ENCODE data around the gene RTCA. TPM values are rescaled to one million over a fixed set of nuclear protein-coding genes. Genes with fewer than 3 reads are reported as not detected.

Gene RTCA
- total RNA-seq, 1 experiment from 2014 or later, result 60.4 TPM

GRCh38 chr1:100299521-100300222 lies 33.7 kb downstream of the RTCA start:
- Mint-ChIP-seq H3K9me3 (ENCODE audit: unreplicated experiment) (no peaks in the 10 kb centered on the region), H3K4me1 (ENCODE audit: insufficient read depth, unreplicated experiment) (no peaks in the 10 kb centered on the region), H3K4me3 (ENCODE audit: unreplicated experiment) (no peak overlapping the region), H3K27ac (ENCODE audit: low read depth, unreplicated experiment) (no peak overlapping the region), H3K36me3 (ENCODE audit: insufficient read depth, unreplicated experiment) (no peaks in the 10 kb centered on the region), H3K27me3 (ENCODE audit: insufficient read depth, unreplicated experiment) (no peaks in the 10 kb centered on the region)
- no TSS peak for BruUV-seq (replicated peaks)
- POLR2A ChIA-PET, result interaction anchor here (1.2 to 1.5 kb wide), 2 partner anchors 9 to 11 kb away, joined by 3 to 4 read pairs; no protein-coding TSS in a partner anchor
- DNase-seq (ENCODE audit: unreplicated experiment), result no peak
- TF ChIP-seq CTCF (IDR thresholded peaks at IDR 0.05; ENCODE audit: unreplicated experiment), result no peak
- intact Hi-C loops (cut with micrococcal nuclease), result no loop called here
- CTCF ChIA-PET, result interaction anchor here (0.6 to 1.1 kb wide), 2 partner anchors 14 to 155 kb away, joined by 3 read pairs; no protein-coding TSS in a partner anchor

- no peaks in the 10 kb centered on the region for H3K27me3 Mint-ChIP-seq (ENCODE audit: insufficient read depth, unreplicated experiment)
- no peaks in the 10 kb centered on the region for H3K9me3 Mint-ChIP-seq (ENCODE audit: unreplicated experiment)
- H3K27ac Mint-ChIP-seq (ENCODE audit: low read depth, unreplicated experiment), result no peak overlapping the region
Measured at GRCh38 chr1:100300691-100301090, 34.7 kb downstream of the RTCA start.

GRCh38 chr1:100302739-100303138 lies 36.7 kb downstream of the RTCA start:
- H3K27ac Mint-ChIP-seq (ENCODE audit: low read depth, unreplicated experiment), result no peak overlapping the region
- no peak for TF ChIP-seq CTCF (IDR thresholded peaks at IDR 0.05; ENCODE audit: unreplicated experiment)
- no peak for DNase-seq (ENCODE audit: unreplicated experiment)
- H3K27me3 Mint-ChIP-seq (ENCODE audit: insufficient read depth, unreplicated experiment), result no peaks in the 10 kb centered on the region
- intact Hi-C loops (cut with micrococcal nuclease), result no loop called here
- BruUV-seq (replicated peaks), result no TSS peak
- H3K9me3 Mint-ChIP-seq (ENCODE audit: unreplicated experiment), result no peaks in the 10 kb centered on the region
- no peak overlapping the region for H3K4me3 Mint-ChIP-seq (ENCODE audit: unreplicated experiment)
- ChIA-PET CTCF (interaction anchor here (1.2 to 1.4 kb wide), 2 partner anchors 19 to 20 kb away, joined by 3 read pairs; no protein-coding TSS in a partner anchor), POLR2A (no interaction called here)
- H3K36me3 Mint-ChIP-seq (ENCODE audit: insufficient read depth, unreplicated experiment), result no peaks in the 10 kb centered on the region
- no peaks in the 10 kb centered on the region for H3K4me1 Mint-ChIP-seq (ENCODE audit: insufficient read depth, unreplicated experiment)

More at GRCh38 chr1:100300691-100301090, 34.7 kb downstream of the RTCA start:
- intact Hi-C loops (cut with micrococcal nuclease), result no loop called here
- CTCF ChIA-PET, result interaction anchor here (1.1 to 1.2 kb wide), 2 partner anchors 22 to 159 kb away, joined by 3 read pairs; no protein-coding TSS in a partner anchor
- no peak for TF ChIP-seq CTCF (IDR thresholded peaks at IDR 0.05; ENCODE audit: unreplicated experiment)
- DNase-seq (ENCODE audit: unreplicated experiment), result no peak
- Mint-ChIP-seq H3K4me1 (ENCODE audit: insufficient read depth, unreplicated experiment) (no peaks in the 10 kb centered on the region), H3K36me3 (ENCODE audit: insufficient read depth, unreplicated experiment) (no peaks in the 10 kb centered on the region), H3K4me3 (ENCODE audit: unreplicated experiment) (no peak overlapping the region)
- POLR2A ChIA-PET, result interaction anchor here (1.2 to 1.5 kb wide), 2 partner anchors 10 kb away, joined by 3 to 4 read pairs; no protein-coding TSS in a partner anchor
- BruUV-seq (replicated peaks), result no TSS peak

GRCh38 chr1:100304227-100304626 lies 38.2 kb downstream of the RTCA start:
- H3K4me1 Mint-ChIP-seq (ENCODE audit: insufficient read depth, unreplicated experiment), result no peaks in the 10 kb centered on the region
- no TSS peak for BruUV-seq (replicated peaks)
- H3K36me3 Mint-ChIP-seq (ENCODE audit: insufficient read depth, unreplicated experiment), result no peaks in the 10 kb centered on the region
- intact Hi-C loops (cut with micrococcal nuclease), result no loop called here
- CTCF ChIA-PET, result interaction anchor here (1.4 to 3.1 kb wide), 2 partner anchors 18 to 155 kb away, joined by 3 to 11 read pairs; no protein-coding TSS in a partner anchor
- POLR2A ChIA-PET, result interaction anchor here (1.1 kb wide), 1 partner anchor 17 kb away, joined by 3 read pairs; no protein-coding TSS in a partner anchor
- no peak for TF ChIP-seq CTCF (IDR thresholded peaks at IDR 0.05; ENCODE audit: unreplicated experiment)
- no peaks in the 10 kb centered on the region for H3K27me3 Mint-ChIP-seq (ENCODE audit: insufficient read depth, unreplicated experiment)
- H3K9me3 Mint-ChIP-seq (ENCODE audit: unreplicated experiment), result no peaks in the 10 kb centered on the region
- no peak overlapping the region for H3K27ac Mint-ChIP-seq (ENCODE audit: low read depth, unreplicated experiment)
- DNase-seq (ENCODE audit: unreplicated experiment), result no peak
- H3K4me3 Mint-ChIP-seq (ENCODE audit: unreplicated experiment), result no peak overlapping the region

Data from MCF 10A (cell line).